NCI-H1092 (cell line): ENCODE data around the gene EFHC1.
"Not testable (repeated sequence)": the region's sequence is repeated elsewhere in the genome, so short reads cannot be mapped to it uniquely, and the experiment has no call there.

Source experiments
- DNase-seq: peaks from one replicate; lab custom pipeline; 2025; lab: John Stamatoyannopoulos, UW

Gene EFHC1

GRCh38 chr6:52438926-52439325 is 18.8 kb downstream of the EFHC1 start:
- DNase-seq, result no peak

DNA sequence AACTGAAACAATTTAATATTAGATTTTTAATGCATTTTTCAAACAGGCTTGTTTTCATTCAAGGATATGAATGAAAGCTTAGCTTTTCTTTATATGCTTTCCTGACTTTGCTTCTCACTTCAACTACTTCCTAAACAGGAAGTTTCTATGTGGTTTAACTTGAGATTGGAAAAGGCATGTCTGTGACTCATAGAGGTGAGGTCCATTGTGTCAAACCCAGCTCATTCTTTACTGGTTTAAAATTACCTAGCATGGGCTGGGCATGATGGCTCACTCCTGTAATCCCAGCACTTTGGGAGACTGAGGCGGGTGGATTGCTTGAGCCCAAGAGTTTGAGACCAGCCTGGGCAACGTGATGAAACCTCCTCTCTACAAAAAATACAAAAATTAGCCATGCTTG is 34.4 kb downstream of the EFHC1 start:
- DNase-seq, result no peak

- DNase-seq, result no peak
These were observed 37.0 kb downstream of the EFHC1 start for GRCh38 chr6:52457096-52457495.

DNA sequence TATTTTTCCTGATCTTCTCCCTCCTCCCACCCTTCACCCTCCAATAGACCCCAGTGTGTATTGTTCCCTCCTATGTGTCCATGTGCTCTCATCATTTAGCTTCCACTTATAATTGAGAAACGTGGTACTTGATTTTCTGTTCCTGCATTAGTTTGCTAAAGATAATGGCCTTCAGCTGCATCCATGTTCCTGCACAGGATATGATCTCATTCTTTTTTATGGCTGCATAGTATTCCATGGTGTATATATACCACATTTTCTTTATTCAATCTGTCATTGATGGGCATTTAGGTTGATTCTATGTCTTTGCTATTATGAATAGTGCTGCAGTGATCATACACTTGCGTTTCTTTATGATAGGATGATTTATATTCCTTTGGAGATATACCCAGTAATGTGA is 41.1 kb downstream of the EFHC1 start:
- not testable (repeated sequence) for DNase-seq

- DNase-seq, result no peak
These were observed 54.0 kb downstream of the EFHC1 start for GRCh38 chr6:52474173-52474572.

DNA sequence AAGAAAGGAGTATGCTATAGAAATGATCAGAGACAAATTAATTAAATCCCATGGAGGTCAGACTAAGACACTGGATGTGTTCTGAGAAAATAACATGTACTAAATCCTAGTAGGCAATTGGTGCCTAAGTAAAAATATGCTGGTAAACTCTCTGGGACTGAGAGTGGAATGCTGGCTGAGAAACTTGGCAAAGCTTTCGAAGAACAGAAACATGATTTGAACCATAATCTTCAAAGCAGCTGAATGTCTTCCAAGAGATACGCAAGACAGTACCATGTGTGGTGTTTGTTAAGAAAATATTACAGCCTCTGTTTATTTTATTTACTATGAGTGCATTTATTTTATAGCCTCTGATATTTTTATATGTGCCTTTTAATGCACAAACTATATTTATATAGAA is 55.2 kb downstream of the EFHC1 start:
- no peak for DNase-seq

- DNase-seq, result no peak
These were observed 62.9 kb downstream of the EFHC1 start for GRCh38 chr6:52482903-52483670.

DNA sequence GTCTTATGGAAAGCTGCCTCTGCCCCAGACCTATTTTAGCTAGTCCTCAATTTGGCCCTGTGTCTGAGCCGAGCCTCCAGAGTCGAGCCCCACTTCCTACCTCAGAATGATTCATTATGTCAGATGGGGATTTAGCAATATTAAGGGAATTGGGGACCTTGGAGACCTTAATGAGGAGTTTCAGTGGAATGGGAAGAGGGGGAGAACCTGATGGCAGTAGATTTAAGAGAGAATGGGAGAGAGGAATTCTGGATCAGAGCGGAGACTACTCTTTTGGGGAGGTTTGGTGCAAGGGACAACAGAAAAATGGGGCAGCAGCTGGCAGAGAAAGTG is 63.5 kb downstream of the EFHC1 start:
- DNase-seq, result no peak

- DNase-seq, result no peak
These were observed 69.7 kb downstream of the EFHC1 start for GRCh38 chr6:52489881-52490280.

GRCh38 chr6:52491203-52492069 is 71.3 kb downstream of the EFHC1 start:
- no peak for DNase-seq

- no peak for DNase-seq
These were observed 73.5 kb downstream of the EFHC1 start for GRCh38 chr6:52493669-52494068.

- DNase-seq, result no peak
These were observed 74.3 kb downstream of the EFHC1 start for GRCh38 chr6:52494298-52495072.

GRCh38 chr6:52495922-52496321 is 75.8 kb downstream of the EFHC1 start:
- DNase-seq, result no peak

DNA sequence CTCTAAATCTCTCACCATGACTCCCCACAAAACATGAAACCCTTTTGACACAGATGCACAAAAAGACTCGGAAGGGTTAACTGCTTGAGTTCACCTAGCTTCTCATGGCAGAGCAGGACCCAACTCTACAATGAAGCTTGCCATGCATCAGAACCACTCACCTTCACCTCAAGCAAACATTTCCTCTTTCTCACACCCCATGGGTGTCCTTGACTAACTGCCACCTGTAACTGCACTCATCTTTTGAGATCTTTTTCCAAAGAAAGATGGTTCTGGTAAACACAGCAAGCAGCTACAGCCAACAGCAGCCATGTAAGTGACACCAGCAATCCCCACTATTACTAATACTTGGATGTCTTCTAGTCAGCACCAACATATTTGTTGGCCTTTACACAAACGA is 76.5 kb downstream of the EFHC1 start:
- no peak for DNase-seq

DNA sequence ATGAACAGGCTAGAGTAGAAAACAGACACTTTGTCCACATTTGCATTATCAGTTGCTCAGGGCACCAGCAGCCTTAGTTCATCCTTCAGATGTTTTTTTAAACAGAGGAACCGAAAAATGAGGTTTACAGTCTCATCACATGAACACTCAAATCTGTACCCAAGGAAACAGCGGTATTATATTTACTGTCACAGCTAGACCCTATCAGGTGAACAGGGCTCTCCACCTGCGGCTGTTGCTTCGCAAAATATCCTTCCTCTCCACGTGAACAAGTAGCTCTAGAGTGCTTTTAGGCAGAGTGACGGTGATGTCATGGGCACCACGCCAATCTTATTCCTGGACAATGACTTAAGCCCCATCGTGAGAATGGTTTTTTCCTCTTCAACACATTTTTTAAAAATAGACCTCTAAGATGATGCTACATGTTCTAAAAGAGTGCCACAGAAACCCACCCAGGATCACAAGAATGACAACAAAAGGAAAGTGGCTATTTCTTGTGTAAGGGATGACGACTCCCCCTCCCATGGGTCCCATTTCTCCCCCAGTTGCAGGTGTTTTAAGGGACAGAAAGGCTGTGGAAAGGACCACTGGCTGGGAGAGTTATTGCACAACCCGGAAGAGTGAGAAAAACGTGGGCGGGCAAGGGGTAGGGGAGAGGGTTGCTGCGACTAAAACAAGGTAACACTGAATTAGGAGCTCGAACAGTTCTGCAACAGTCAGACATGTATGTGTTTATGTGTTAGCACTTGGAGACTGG is 77.7 kb downstream of the EFHC1 start:
- peak; percentile 30 for DNase-seq

GRCh38 chr6:52498538-52499017 is 78.4 kb downstream of the EFHC1 start:
- DNase-seq, result no peak

- no peak for DNase-seq
These were observed 78.9 kb downstream of the EFHC1 start for GRCh38 chr6:52499026-52499425.

GRCh38 chr6:52499681-52500236 is 79.6 kb downstream of the EFHC1 start:
- DNase-seq, result no peak

GRCh38 chr6:52500238-52501129 is 80.3 kb downstream of the EFHC1 start:
- DNase-seq, result no peak

- DNase-seq, result no peak
These were observed 82.3 kb downstream of the EFHC1 start for GRCh38 chr6:52502306-52503029.
